ENCODE measurements around the gene SND1.

SND1 gene

DNA sequence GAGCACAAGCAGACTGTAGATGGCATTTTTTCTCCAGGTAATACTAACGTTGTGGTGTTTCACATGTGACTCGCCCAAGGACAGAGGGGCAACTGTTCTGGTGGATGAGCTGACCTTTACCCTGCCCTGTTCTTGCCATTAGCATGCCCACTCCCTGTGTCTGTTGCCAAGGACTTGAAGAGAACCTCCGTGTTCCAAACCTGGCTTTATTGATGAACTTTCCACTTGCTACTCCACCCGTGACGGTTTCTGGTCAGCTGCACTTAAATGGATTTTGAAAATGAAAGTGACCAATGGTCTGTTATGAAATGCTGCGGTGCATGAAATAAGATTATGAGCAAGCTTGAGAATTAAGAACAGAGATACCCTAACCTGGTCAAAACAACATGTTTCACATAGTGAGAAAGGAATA, 348.9 kb downstream of the SND1 start:
- DNase-seq (ENCODE audit: low spot score): no peak
- TF ChIP-seq, protein P1, sequence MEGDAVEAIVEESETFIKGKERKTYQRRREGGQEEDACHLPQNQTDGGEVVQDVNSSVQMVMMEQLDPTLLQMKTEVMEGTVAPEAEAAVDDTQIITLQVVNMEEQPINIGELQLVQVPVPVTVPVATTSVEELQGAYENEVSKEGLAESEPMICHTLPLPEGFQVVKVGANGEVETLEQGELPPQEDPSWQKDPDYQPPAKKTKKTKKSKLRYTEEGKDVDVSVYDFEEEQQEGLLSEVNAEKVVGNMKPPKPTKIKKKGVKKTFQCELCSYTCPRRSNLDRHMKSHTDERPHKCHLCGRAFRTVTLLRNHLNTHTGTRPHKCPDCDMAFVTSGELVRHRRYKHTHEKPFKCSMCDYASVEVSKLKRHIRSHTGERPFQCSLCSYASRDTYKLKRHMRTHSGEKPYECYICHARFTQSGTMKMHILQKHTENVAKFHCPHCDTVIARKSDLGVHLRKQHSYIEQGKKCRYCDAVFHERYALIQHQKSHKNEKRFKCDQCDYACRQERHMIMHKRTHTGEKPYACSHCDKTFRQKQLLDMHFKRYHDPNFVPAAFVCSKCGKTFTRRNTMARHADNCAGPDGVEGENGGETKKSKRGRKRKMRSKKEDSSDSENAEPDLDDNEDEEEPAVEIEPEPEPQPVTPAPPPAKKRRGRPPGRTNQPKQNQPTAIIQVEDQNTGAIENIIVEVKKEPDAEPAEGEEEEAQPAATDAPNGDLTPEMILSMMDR (IDR thresholded peaks at IDR 0.05): no peak
- H3K4me3 ChIP-seq: no peak overlapping the region
- no peak overlapping the region for H3K27ac ChIP-seq

DNA sequence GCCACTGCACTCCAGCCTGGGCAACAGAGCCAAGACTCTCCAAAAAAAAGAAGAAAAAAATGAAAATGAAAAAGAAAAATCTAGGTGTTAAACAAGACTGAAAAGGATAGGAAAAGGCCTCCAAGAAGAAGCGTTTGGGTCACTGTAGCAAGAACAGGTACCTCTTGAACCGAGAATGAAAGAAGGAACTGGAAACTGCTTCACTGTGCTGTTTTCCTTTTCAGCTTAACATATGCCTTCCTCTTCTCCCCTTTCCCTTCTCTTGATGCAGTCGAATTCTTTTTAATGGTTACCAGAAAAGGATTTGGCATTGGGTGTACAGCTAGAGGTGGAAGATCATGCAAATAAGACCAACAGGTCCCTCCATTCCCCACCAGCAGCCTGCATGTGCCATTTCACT, 351.2 kb downstream of the SND1 start:
- TF ChIP-seq, protein P1 (IDR thresholded peaks at IDR 0.05): no peak
- no peak for DNase-seq (ENCODE audit: low spot score)

DNA sequence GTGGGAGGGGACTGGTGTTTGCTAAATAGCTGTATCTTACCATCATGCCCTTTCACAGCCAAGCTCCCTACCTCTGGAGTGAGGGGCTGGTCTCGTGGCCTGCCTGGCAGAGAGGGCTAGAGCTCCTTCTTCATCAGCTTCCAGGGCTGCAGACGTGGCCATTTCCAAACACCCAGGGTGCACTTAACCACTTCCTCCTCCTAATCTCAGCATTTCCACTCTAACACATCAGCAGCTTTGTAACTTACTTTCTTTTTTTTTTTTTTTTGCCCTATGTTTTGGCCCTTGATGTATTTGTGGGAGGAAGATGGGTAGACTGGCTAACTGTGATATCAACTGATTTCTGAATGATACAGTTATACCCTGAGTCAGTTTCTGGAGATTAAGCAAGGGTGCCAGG, 351.8 kb downstream of the SND1 start:
- no peak for DNase-seq (ENCODE audit: low spot score)
- Histone ChIP-seq H3K27ac (no peak overlapping the region), H3K4me3 (no peak overlapping the region)
- TF ChIP-seq, protein P1 (IDR thresholded peaks at IDR 0.05): no peak

More for the DNA sequence above, 351.2 kb downstream of the SND1 start:
- H3K4me3 ChIP-seq: no peak overlapping the region
- no peak overlapping the region for H3K27ac ChIP-seq

DNA sequence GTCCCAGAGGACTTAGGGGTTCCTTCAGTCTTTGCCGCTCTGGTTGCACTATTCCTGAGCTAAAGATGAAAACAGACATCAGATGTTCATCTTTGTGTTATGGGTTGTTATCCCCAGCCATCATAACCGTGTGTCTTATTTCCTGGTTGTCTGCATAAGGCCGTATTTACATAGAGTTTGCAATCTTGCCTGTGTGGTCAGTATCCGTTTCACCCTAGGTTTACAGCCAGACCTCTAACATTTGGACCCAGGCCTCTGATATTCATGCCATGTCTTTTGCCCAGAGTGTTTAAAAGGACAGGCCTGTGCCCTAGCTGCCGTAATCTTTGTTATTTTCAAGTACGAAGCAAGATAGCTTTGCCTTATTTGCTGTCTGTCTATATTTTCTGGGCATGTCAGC, 352.6 kb downstream of the SND1 start:
- no peak overlapping the region for H3K27ac ChIP-seq
- TF ChIP-seq, protein P1 (IDR thresholded peaks at IDR 0.05): no peak
- H3K4me3 ChIP-seq: no peak overlapping the region
- no peak for DNase-seq (ENCODE audit: low spot score)

DNA sequence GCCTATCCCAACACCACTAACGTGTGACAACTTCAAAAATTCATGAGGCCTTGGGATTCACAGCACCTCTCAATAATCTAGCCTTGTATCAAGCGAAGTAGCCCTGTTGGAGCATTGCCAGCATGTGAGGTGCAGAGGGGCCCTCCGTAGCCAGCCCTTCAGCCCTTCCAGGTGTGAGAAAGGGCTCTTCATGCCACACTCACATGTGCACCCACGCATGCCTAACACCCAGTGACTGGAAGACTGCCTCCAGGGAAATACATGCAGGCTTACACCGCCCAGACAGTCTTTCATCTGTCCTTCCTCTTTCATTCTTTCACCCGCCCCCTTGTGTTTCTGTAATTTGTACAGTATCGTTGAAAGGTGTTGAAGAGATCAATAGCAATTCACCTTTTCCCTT, 353.1 kb downstream of the SND1 start:
- H3K27ac ChIP-seq: no peak overlapping the region

DNA sequence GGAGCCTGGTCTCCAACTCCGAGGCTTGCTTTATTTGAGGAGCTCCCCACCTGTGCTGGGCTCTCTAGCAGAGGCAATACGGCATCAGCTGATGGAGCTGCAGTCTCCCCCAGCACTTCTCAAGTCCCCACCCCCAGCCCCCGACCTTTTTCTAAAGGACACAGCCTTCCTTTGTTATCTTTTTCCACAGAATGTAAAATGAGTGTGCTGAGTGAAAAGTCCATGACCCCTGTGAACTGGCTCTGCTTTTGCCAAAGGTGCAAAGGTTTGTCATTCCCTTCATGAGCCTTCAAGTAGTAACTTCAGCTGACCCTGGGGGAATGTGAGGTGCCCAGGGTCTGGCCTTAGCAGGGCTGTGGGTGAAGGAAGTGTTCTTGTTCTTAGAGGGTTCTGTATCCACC, 353.8 kb downstream of the SND1 start:
- Histone ChIP-seq H3K4me3 (no peak overlapping the region), H3K27ac (no peak overlapping the region)
- DNase-seq (ENCODE audit: low spot score): no peak
- TF ChIP-seq, protein P1 (IDR thresholded peaks at IDR 0.05): no peak

More for the DNA sequence above, 353.1 kb downstream of the SND1 start:
- TF ChIP-seq, protein P1 (IDR thresholded peaks at IDR 0.05): no peak
- no peak overlapping the region for H3K4me3 ChIP-seq
- DNase-seq (ENCODE audit: low spot score): no peak

DNA sequence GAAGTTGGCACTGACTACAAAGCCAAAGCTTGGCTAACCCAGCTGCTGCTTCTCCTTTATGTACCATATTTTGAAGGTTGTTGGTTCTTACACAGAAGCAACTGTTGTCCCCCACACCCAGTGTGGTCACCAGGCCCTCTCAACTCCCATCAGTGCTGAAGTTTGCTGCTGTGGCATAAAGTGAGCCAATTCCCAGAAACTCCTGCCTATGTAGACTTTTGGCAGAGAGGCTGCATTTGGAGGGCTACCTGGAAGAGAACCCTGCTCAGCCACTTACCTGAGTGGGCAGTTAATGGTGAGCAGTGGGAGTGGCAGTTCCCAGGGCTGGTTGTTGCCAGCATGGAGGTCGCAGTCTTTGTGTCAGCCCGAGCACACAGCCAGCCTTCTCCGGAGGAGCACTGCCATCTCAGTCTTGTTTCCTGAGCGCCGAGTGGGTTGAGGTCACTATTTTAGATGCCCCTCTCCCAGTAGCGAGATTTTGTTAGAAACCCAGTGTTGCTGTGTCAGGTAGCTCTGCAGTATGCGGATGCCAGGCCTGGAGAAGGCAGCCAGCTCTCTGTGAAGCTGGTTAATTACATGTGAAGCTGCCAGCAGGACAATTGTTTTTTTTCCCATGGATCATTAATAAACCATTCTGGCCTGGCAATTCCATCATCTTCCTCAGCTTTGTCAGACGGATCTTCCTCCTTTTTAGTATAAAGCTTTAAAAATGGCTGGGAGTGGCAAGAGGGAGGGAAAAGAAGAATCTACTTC, 354.7 kb downstream of the SND1 start:
- H3K27ac ChIP-seq: no peak overlapping the region
- no peak overlapping the region for H3K4me3 ChIP-seq
- TF ChIP-seq, protein P1 (IDR thresholded peaks at IDR 0.05): no peak
- no peak for DNase-seq (ENCODE audit: low spot score)
